NCI-H146 (cell line): Measurements from ENCODE around the gene FAM131A.

ENCODE experiments used
- DNase-seq: peaks from one replicate; lab custom pipeline; 2025; lab: John Stamatoyannopoulos, UW

The FAM131A gene

GRCh38 chr3:184358124-184358767 lies 20.8 kb downstream of the FAM131A start:
- no peak for DNase-seq

DNA sequence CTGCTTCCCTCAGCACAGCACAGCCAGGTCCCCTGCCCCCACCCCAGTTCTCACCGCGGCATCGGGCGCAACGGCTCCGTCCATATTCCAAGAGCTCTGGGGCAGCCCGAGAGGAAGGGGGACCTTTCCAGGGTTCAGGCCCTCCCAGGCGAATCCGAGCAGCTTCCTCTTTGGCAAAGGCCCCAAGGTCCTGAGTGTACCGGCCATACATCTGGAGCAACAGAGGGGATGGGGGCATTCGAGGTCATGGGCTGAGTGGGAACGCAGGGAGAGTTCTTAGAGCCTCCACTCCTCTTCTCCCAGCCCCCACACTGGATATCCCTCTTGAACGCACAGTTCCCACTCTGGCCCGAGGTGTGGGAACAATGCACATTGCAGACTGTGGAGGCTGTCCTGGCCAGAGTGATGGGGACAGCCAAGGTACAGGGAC lies 21.5 kb downstream of the FAM131A start:
- no peak for DNase-seq

DNA sequence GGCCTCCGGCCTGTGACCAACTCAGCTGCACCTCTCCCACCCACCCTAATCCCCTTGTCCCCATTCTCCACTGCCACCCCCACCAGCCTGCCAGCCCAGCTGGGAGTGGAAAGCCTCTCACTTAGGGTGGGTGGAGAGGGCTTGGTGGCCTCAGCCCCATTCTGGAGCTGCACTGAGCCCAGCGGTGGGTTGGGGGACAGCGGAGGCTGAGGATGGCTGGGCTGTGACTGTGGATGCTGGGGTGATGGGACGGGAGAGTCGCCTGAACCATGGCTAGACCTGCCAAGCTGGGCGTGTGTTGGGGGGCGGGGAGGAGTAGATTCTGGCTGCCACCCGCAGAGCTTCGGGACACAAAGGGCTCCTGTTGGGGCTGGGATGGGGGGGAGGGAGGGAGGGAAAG lies 22.2 kb downstream of the FAM131A start:
- no peak for DNase-seq

- no peak for DNase-seq
These were observed 22.9 kb downstream of the FAM131A start for GRCh38 chr3:184360070-184360928.

GRCh38 chr3:184360929-184361531 lies 23.6 kb downstream of the FAM131A start:
- peak; percentile 43 for DNase-seq

GRCh38 chr3:184361532-184361931 lies 24.1 kb downstream of the FAM131A start, which contains the start of the genes CLCN2 and POLR2H:
Gene CLCN2 (minus strand): TSS chr3:184361605. CDS start chr3:184361479, 126 bp downstream.
Gene POLR2H (plus strand): TSS chr3:184361710. CDS start chr3:184363493, 1,783 bp downstream.
- peak; percentile 90 for DNase-seq

GRCh38 chr3:184361932-184362667 lies 24.7 kb downstream of the FAM131A start:
- DNase-seq: peak; percentile 92

DNA sequence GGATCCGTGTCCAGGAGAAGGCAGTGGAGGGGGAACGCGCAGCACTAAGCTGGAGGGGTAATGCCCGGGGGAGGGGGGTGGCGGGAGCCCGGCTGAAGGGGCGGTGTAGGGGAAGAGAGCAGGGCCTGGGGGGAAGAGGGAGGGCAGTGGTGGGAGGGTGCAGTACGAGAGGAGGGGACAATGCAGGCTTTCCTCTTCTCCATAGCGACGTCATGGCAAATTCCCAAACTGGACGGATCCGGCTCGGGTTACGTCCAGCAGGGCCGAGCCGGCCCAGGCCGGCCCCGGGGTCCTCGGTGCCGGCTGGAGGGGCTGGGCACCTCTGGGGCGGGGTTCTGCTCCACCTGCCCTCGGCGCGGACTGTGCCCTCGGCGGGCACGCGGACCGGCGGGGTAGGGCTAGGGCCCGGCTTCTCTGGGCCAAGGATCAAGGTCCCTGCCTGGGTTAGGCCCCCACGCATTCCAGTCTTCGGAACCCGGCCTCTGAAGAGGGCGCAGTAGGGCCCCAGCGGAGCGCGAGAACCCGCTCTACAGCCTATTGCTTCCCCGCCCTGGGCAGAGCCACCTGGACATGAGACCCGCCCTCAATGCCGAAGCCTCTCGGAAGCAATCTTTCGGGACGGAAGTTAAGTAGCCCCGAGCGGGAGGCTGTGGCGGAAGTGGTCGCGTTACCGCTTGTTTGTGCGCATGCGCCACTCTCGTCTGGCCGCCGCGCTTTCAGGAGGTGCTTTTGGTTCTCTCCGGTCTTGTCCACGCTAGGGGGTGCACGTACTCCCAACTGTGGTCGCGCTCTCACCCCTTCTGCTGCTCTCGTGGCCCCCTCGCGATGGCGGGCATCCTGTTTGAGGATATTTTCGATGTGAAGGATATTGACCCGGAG lies 25.5 kb downstream of the FAM131A start:
- DNase-seq: peak; percentile 100

GRCh38 chr3:184366619-184367289 lies 29.4 kb downstream of the FAM131A start:
- no peak for DNase-seq

- DNase-seq: no peak
These were observed 30.7 kb downstream of the FAM131A start for GRCh38 chr3:184368116-184368515.

- no peak for DNase-seq
These were observed 31.3 kb downstream of the FAM131A start for GRCh38 chr3:184368586-184369183.

GRCh38 chr3:184371570-184372018 lies 34.2 kb downstream of the FAM131A start:
- peak; percentile 99 for DNase-seq

GRCh38 chr3:184372296-184372821 lies 35.0 kb downstream of the FAM131A start:
- DNase-seq: peak; percentile 20

- DNase-seq: no peak
These were observed 35.5 kb downstream of the FAM131A start for GRCh38 chr3:184372911-184373310.

GRCh38 chr3:184373422-184373821 lies 36.0 kb downstream of the FAM131A start:
- no peak for DNase-seq

GRCh38 chr3:184375747-184376461 lies 38.5 kb downstream of the FAM131A start:
- no peak for DNase-seq

GRCh38 chr3:184377374-184377773 lies 40.0 kb downstream of the FAM131A start:
- peak; percentile 80 for DNase-seq

DNA sequence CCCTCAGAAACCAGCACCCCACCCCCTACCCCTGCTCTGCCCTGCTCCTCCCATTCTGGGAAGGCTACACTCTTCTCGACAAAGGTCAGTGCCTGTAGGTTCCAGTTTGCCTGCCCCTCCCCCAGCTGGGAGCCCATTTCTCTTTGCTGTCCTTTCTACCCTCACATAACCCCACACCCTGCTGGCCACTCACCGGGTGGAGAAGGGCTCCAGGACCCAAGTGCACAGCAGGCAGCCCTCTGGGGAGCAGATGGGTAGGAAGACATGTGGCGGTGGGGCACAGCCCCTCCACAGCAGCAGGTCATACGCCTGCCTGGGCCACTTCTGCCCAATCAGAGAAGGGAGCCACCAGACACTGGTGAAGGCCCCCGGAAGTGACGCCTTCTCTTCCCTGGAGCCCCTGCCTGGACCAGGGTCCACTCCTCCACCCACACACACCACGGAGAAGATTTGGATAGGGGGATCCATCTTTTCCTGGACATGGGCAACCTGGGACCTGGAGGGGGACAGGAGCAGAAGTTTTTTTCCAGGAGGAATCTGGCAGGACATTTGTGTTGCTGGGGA lies 40.6 kb downstream of the FAM131A start, which contains the start of gene THPO:
TSS of gene THPO (minus strand) at position 326 of the 564 bp plus-strand sequence. CDS start 1,948 bp downstream, outside the sequence.
- peak; percentile 62 for DNase-seq
